HG02623 (cell line): ENCODE measurements around the gene COL20A1.
"Not testable (repeated sequence)": the region's sequence is repeated elsewhere in the genome, so short reads cannot be mapped to it uniquely, and the experiment has no call there.

Experiments used
- ATAC-seq: cut with Tn5 transposase; IDR thresholded peaks from one replicate; pipeline ENCODE4 v1.9.1; 2021; ENCODE audit warnings: moderate library complexity; ENCODE audit not compliant: unreplicated experiment

Gene COL20A1

GRCh38 chr20:63292904-63293303, at the start of gene COL20A1:
Gene COL20A1, plus strand, starts transcription at chr20:63293186. Its CDS starts 1,922 bp downstream, at chr20:63295108.
- no peak for ATAC-seq

GRCh38 chr20:63243604-63244247, 49.3 kb upstream of the COL20A1 start:
- no peak for ATAC-seq

GRCh38 chr20:63244468-63244867, 48.5 kb upstream of the COL20A1 start:
- no peak for ATAC-seq

GRCh38 chr20:63246490-63247288, 46.3 kb upstream of the COL20A1 start:
- ATAC-seq, result no peak

GRCh38 chr20:63247671-63248228, 45.2 kb upstream of the COL20A1 start:
- no peak for ATAC-seq

DNA sequence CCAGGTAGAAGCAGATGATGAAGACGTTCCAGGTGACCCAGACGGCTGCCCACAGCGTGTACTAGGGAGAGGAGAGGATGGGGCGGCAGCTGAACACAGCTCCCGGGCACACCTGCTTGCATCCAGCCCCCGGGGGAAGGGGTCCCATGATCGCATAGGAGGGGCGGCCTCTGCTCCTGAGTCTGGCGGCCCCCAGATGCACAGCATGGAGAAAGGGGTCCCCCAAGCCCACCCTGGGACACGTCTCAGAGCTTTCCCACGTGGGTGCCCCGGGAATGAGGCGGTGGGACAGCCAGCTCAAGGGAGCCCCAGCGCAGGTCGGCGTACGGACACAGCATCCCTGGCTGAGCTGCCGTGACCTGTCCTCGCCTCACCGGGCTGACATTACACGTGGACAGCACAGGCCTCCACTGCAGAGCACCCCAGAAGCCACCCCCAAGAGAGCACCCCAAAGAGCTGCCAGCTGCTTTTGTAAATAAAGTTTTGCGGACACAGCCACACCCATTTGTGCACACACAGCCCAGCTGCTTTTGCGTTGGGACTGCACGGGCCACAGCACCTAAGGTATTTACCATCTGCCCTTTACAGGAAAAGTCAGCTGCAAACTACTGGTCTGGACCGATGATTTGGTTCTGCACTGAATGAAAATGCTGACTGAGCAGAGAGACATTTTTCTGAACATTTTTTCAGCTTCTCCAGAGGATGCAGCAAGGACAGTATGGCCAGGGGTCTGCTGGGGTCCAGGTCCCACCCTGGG, 44.0 kb upstream of the COL20A1 start:
- ATAC-seq, result no peak

- no peak for ATAC-seq
Observed at GRCh38 chr20:63249891-63250290, 43.1 kb upstream of the COL20A1 start.

GRCh38 chr20:63251350-63251749, 41.6 kb upstream of the COL20A1 start:
- not testable (repeated sequence) for ATAC-seq

DNA sequence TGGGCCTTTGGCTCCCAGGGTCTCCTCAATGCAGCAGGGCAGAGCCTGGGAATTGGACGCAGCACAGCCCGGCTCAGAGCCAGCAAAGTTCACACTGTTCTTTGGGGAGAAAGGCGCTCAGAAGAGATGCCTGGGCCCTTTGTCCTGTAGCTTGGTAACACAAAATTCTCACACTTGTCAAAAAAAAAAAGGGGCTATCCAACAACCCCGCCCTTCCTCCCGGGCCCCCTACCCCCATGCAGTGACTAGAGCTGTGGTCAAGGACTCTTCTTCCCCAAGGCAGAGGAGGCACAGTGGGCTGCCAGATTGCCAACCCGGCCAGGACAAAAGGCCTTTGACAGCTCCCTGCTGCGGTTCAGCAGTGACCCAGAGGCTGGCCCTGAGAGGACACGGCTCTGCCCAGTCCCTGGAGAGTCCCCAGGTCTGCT, 40.7 kb upstream of the COL20A1 start:
- no peak for ATAC-seq

DNA sequence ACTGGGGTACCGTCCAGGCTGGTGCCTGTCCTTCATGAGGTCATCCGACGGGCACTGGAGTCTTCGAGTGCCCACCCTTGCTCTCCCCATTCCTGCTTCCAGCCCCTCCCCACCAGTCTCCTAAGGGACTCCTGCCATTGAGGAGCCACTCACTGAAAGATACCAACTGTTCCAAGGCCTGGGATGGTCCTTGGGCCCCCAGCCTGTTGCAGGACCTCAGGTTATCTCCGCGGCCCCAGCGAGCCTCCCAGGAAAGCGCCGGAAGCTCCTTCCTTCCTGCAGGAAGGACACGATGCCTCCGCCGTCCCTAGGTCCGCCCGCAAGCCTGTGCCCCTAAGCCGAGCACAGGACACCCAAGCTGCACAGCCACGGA, 39.9 kb upstream of the COL20A1 start:
- no peak for ATAC-seq

- ATAC-seq, result no peak
Observed at GRCh38 chr20:63253438-63254231, 39.4 kb upstream of the COL20A1 start.

DNA sequence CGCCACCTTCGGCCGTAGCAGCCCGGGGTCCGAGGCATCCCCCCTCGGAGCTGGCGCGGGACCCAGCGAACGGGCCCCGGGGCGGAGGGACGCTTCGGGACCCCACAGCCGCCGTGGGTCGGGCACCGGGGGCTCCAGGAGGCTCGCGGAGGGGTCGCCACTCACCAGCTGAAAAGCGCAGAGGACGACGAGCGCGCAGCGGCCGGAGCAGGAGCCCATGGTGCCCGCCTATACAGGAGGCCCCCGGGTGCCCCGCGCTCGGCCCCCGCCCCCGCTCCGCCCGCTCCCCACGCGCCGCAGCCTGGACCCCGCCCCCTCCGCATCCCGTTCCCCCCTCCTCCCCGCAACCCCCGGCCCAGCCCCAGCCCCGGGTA, 38.8 kb upstream of the COL20A1 start, which contains the start of gene NKAIN4:
Gene NKAIN4 (minus strand): TSS at position 232 of the 374 bp plus-strand sequence. CDS start 13 bp downstream, at position 219.
- no peak for ATAC-seq

DNA sequence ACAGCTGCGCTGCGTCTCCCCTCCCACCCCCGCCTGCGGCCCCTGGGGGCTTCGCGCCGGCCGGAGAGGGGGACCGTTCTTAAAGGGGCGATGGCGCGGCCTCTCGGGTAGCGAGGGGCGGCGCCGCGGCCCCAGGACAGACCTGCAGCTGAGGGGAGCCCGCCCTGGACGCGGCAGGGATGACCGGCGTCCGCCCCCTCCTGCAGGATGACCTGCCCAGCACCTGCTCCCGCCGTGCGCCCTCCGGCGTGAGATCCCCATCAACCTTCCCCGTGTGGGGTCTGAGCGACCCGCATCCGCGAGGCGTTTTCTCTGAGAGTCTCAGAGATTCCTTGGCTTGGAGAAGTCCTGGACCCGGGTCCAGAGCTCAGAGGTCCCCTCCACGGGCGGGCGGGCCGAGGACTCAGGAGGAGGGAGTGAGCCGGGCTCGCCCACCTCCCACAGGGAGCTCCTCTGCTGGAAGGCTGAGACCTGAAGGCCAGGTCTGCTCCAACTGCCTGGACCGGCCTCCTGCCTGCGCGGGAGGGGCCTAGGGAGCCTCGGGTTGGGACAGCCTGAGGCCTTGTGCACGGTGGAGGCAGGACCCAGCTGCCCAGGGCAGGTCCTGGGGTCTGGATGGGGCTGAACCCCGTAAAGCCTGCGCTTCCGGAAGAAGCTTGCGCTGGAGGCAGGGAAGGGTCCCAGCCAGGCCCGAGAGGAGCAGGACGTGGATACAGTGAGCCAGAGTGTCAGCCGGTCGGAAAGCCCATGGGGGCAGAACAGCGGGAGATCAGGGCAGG, 38.2 kb upstream of the COL20A1 start:
- no peak for ATAC-seq

DNA sequence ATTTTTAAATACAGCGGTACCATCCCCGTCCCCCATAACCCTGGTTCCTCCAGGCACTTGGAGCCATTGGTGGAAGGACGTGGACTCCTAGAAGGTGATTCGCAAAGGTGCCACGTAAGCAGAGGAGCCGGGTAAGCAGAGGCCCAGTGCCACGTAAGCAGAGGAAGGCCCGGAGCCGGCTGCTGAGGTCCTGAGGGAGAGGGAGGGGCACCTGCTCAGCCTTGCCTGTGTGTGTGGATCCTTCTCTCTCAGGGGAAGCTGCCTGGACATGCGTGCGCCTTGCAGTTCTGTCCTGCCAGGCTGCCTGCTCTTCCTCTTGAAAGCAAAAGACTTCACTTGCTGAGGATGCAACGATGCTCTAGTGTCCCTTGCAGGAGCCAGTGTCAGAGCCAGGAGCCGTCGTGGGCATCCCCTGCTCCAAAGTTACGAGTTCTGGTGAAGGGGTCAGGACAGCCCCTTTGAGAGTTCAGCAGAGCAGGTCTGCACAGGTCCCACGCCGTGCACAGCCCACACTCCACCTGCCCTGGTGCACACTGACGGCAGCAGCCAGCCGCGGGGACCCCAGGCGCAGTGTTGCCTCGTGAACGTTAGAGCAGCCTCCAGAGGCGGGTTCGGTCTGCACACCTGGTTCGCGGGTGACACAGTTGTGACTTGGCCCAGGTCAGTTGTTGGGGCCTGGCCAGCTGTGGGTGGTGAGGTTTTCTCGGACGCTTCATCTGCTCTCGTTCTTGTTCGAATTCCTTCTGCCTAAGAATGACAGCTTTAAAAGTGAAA, 36.9 kb upstream of the COL20A1 start:
- no peak for ATAC-seq

DNA sequence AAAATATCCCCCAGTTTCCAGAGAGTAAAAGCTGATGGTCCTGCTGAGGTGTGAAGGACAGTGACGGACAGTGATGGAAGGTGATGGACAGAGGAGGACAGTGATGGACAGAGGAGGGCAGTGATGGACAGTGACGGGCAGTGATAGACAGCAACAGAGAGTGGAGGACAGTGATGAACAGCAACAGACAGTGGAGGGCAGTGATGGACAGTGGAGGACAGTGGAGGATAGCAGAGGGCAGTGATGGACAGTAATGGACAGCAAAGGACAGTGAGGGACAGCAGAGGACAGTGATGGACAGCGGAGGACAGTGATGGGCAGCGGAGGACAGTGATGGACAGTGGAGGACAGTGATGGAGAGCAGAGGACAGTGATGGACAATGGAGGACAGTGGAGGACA, 36.0 kb upstream of the COL20A1 start:
- ATAC-seq, result no peak

DNA sequence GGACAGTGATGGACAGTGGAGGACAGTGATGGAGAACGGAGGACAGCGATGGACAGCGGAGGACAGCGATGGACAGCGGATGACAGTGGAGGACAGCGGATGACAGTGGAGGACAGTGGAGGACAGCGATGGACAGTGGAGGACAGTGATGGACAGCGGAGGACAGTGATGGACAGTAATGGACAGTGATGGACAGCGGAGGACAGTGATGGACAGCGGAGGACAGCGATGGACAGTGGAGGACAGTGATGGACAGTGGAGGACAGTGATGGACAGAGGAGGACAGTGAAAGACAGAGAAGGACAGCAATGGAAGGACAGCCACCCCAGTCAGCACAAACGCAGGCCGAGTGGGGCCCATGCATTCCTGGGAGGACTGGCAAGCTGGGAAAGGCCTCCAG, 35.4 kb upstream of the COL20A1 start:
- no peak for ATAC-seq

DNA sequence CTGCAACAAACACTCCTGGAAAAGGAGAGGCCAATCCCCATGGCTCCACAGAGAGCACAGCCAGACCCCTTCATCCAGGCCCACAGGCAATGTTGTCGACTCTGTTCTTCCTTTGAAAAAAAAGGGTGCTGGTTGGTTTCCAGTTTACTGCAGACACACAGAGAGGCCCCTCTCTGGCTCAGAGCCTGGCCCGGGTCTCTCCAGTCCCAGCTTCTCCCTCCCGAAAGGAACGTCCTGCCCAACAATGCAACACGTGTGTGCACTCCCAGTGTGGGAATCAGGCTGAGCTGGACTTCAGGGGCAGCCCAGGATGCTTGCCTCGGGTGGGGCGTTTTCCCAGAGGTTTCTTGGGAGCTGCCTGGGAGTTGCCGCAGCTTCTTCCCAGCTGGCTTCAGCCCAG, 34.2 kb upstream of the COL20A1 start:
- no peak for ATAC-seq

- ATAC-seq, result no peak
Observed at GRCh38 chr20:63259734-63260460, 33.1 kb upstream of the COL20A1 start.
